ENCODE results near the gene ERICH4. TPM values are rescaled to one million over a fixed set of nuclear protein-coding genes. Genes with fewer than 3 reads are reported as not detected.
"Not testable (repeated sequence)": the region's sequence is repeated elsewhere in the genome, so short reads cannot be mapped to it uniquely, and the experiment has no call there.

Gene ERICH4
- total RNA-seq, 4 donors from 2014 or later, result not detected

- H3K4me1 ChIP-seq, result peaks cover 25 to 37% of the 10 kb centered on the region in 2 donors
- H3K27me3 ChIP-seq, result no peaks in the 10 kb centered on the region
- no peak for DNase-seq
- H3K9me3 ChIP-seq, result no peaks in the 10 kb centered on the region
- no peaks in the 10 kb centered on the region for H3K36me3 ChIP-seq
- in situ Hi-C loops (cut with MboI; ENCODE audit: low sequenced_read_pairs in 4 of 4), result no loop called here
- intact Hi-C loops (cut with DNase I; ENCODE audit: low total_unique reads), result no loop called here
- H3K27ac ChIP-seq, result peak overlapping the region; percentile 11 to 39 (median 20)
- TF ChIP-seq, protein P1, sequence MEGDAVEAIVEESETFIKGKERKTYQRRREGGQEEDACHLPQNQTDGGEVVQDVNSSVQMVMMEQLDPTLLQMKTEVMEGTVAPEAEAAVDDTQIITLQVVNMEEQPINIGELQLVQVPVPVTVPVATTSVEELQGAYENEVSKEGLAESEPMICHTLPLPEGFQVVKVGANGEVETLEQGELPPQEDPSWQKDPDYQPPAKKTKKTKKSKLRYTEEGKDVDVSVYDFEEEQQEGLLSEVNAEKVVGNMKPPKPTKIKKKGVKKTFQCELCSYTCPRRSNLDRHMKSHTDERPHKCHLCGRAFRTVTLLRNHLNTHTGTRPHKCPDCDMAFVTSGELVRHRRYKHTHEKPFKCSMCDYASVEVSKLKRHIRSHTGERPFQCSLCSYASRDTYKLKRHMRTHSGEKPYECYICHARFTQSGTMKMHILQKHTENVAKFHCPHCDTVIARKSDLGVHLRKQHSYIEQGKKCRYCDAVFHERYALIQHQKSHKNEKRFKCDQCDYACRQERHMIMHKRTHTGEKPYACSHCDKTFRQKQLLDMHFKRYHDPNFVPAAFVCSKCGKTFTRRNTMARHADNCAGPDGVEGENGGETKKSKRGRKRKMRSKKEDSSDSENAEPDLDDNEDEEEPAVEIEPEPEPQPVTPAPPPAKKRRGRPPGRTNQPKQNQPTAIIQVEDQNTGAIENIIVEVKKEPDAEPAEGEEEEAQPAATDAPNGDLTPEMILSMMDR (IDR thresholded peaks at IDR 0.05 in 4 of 5, conservative IDR thresholded peaks at IDR 0.05 in 1 of 5), result no peak
- no peak for TF ChIP-seq POLR2A (IDR thresholded peaks at IDR 0.05)
- no peak overlapping the region for H3K4me3 ChIP-seq
- no peak for ATAC-seq
These were observed 39.6 kb upstream of the ERICH4 start for GRCh38 chr19:41403181-41403970.

- Histone ChIP-seq H3K27ac (peak overlapping the region in 2 of 4 donors; percentile 35 to 46), H3K36me3 (peaks cover 0 to 4% of the 10 kb centered on the region in 2 donors), H3K9me3 (no peaks in the 10 kb centered on the region), H3K4me3 (no peak overlapping the region), H3K4me1 (peaks cover 33 to 48% of the 10 kb centered on the region in 2 donors), H3K27me3 (no peaks in the 10 kb centered on the region)
- TF ChIP-seq POLR2A (IDR thresholded peaks at IDR 0.05), result no peak
- TF ChIP-seq, protein P1 (IDR thresholded peaks at IDR 0.05 in 4 of 5, conservative IDR thresholded peaks at IDR 0.05 in 1 of 5), result no peak
- ATAC-seq, result no peak
- DNase-seq, result no peak
- in situ Hi-C loops (cut with MboI; ENCODE audit: low sequenced_read_pairs in 4 of 4) (no loop called here), intact Hi-C loops (cut with DNase I; ENCODE audit: low total_unique reads) (no loop called here)
These were observed 37.2 kb upstream of the ERICH4 start for GRCh38 chr19:41405776-41406175.

DNA sequence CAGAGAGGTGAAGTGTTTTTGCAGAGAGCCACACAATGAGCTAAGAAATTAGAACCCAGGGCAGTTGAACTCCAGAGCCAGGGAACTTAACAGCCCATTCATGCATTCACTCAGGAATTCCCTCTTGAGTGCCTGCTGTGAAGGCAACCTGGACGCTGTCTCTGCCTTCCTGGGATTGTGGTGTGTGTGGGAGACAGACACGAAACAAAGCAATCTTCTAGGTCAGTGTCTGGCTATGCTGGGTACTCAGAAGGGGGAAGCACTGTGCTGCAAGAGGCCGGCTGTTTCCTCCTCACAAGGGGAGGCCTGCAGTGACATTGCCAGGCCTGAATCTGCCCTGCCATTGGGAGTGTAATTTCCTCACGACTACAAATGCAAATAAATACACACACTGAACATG is 35.7 kb upstream of the ERICH4 start:
- TF ChIP-seq POLR2A (IDR thresholded peaks at IDR 0.05), result no peak
- TF ChIP-seq, protein P1 (IDR thresholded peaks at IDR 0.05 in 4 of 5, conservative IDR thresholded peaks at IDR 0.05 in 1 of 5), result no peak
- peak overlapping the region in 2 of 4 donors; percentile 28 to 35 for H3K27ac ChIP-seq

GRCh38 chr19:41408256-41408655 is 34.7 kb upstream of the ERICH4 start:
- Histone ChIP-seq H3K4me3 (no peak overlapping the region), H3K27me3 (no peaks in the 10 kb centered on the region), H3K4me1 (peaks cover 45 to 67% of the 10 kb centered on the region in 2 donors), H3K9me3 (no peaks in the 10 kb centered on the region), H3K36me3 (peaks cover 0 to 10% of the 10 kb centered on the region in 2 donors), H3K27ac (peak overlapping the region in 3 of 4 donors; percentile 18 to 81 (median 31))
- no peak for ATAC-seq
- TF ChIP-seq POLR2A (IDR thresholded peaks at IDR 0.05), result no peak
- TF ChIP-seq, protein P1 (IDR thresholded peaks at IDR 0.05 in 4 of 5, conservative IDR thresholded peaks at IDR 0.05 in 1 of 5), result no peak
- intact Hi-C loops (cut with DNase I; ENCODE audit: low total_unique reads), result no loop called here
- DNase-seq, result no peak
- in situ Hi-C loops (cut with MboI; ENCODE audit: low sequenced_read_pairs in 4 of 4), result no loop called here

More for the DNA sequence above, 35.7 kb upstream of the ERICH4 start:
- no peak for DNase-seq
- Histone ChIP-seq H3K4me1 (peaks cover 47 to 62% of the 10 kb centered on the region in 2 donors), H3K9me3 (no peaks in the 10 kb centered on the region), H3K4me3 (no peak overlapping the region), H3K36me3 (peaks cover 0 to 10% of the 10 kb centered on the region in 2 donors), H3K27me3 (no peaks in the 10 kb centered on the region)
- intact Hi-C loops (cut with DNase I; ENCODE audit: low total_unique reads), result no loop called here
- peak in 1 of 2 donors; percentile 7 for ATAC-seq
- in situ Hi-C loops (cut with MboI; ENCODE audit: low sequenced_read_pairs in 4 of 4), result no loop called here

GRCh38 chr19:41408846-41409245 is 34.1 kb upstream of the ERICH4 start:
- H3K27me3 ChIP-seq; H3K4me3 ChIP-seq; in situ Hi-C loops (cut with MboI; ENCODE audit: low sequenced_read_pairs in 4 of 4); H3K36me3 ChIP-seq; intact Hi-C loops (cut with DNase I; ENCODE audit: low total_unique reads); H3K9me3 ChIP-seq; ATAC-seq; DNase-seq: not testable (repeated sequence)
- Histone ChIP-seq H3K27ac (peak overlapping the region; percentile 31 to 83 (median 76)), H3K4me1 (peaks cover 44 to 68% of the 10 kb centered on the region in 2 donors)

Data from gastrocnemius medialis (tissue), 4 donors.